Effector memory CD4-positive, alpha-beta T cell (primary cell): ENCODE results near the gene PI16.

Experiments used
- DNase-seq, 3 donors: peaks; one replicate each; pipeline ENCODE4 v3.0.0-alpha.2; 2020
- H3K27ac ChIP-seq: 2 replicates; pipeline ENCODE4 v1.7.0; 2013; ENCODE audit warnings: mild to moderate bottlenecking, low read length, moderate library complexity; ENCODE audit not compliant: insufficient read depth, poor library complexity, severe bottlenecking
- H3K27me3 ChIP-seq: replicated peaks from 2 replicates; pipeline ENCODE4 v1.7.0; 2013; ENCODE audit warnings: mild to moderate bottlenecking, low read length; ENCODE audit not compliant: insufficient read depth, control insufficient read depth, poor library complexity, severe bottlenecking
- H3K36me3 ChIP-seq: 2 replicates; pipeline ENCODE4 v1.7.0; 2013; ENCODE audit warnings: mild to moderate bottlenecking, low read length, moderate library complexity; ENCODE audit not compliant: control insufficient read depth, insufficient read depth
- H3K4me1 ChIP-seq: 2 replicates; pipeline ENCODE4 v1.7.0; 2013; ENCODE audit warnings: low read length, mild to moderate bottlenecking; ENCODE audit not compliant: control insufficient read depth, insufficient read depth, poor library complexity, severe bottlenecking
- H3K4me3 ChIP-seq: 2 replicates; pipeline ENCODE4 v1.7.0; 2013; ENCODE audit warnings: low read length, low read depth, mild to moderate bottlenecking; ENCODE audit not compliant: insufficient read depth, poor library complexity, severe bottlenecking
- H3K9me3 ChIP-seq: 2 replicates; pipeline ENCODE4 v1.7.0; 2013; ENCODE audit warnings: mild to moderate bottlenecking, low read length, moderate library complexity; ENCODE audit not compliant: control insufficient read depth

The PI16 gene

GRCh38 chr6:36970892-36971842 is 16.6 kb downstream of the PI16 start:
- H3K27ac ChIP-seq: no peak overlapping the region
- peaks cover 86% of the 10 kb centered on the region for H3K36me3 ChIP-seq
- H3K4me1 ChIP-seq: no peaks in the 10 kb centered on the region
- no peaks in the 10 kb centered on the region for H3K9me3 ChIP-seq
- no peak for DNase-seq
- no peaks in the 10 kb centered on the region for H3K27me3 ChIP-seq
- no peak overlapping the region for H3K4me3 ChIP-seq

- H3K27me3 ChIP-seq: no peaks in the 10 kb centered on the region
- peaks cover 95% of the 10 kb centered on the region for H3K36me3 ChIP-seq
- H3K4me1 ChIP-seq: no peaks in the 10 kb centered on the region
- no peak overlapping the region for H3K4me3 ChIP-seq
- DNase-seq: no peak
- H3K27ac ChIP-seq: no peak overlapping the region
- no peaks in the 10 kb centered on the region for H3K9me3 ChIP-seq
Measured at GRCh38 chr6:36971921-36972673, 17.6 kb downstream of the PI16 start.

GRCh38 chr6:36973190-36973589 is 18.7 kb downstream of the PI16 start:
- no peaks in the 10 kb centered on the region for H3K4me1 ChIP-seq
- peaks cover 100% of the 10 kb centered on the region for H3K36me3 ChIP-seq
- no peaks in the 10 kb centered on the region for H3K9me3 ChIP-seq
- no peak overlapping the region for H3K4me3 ChIP-seq
- no peak for DNase-seq
- H3K27ac ChIP-seq: no peak overlapping the region
- H3K27me3 ChIP-seq: no peaks in the 10 kb centered on the region

GRCh38 chr6:36973647-36974046 is 19.1 kb downstream of the PI16 start:
- Histone ChIP-seq H3K27ac (no peak overlapping the region), H3K36me3 (peaks cover 100% of the 10 kb centered on the region), H3K27me3 (no peaks in the 10 kb centered on the region), H3K4me3 (no peak overlapping the region), H3K4me1 (no peaks in the 10 kb centered on the region), H3K9me3 (no peaks in the 10 kb centered on the region)
- DNase-seq: no peak

- peaks cover 83% of the 10 kb centered on the region for H3K36me3 ChIP-seq
- H3K9me3 ChIP-seq: no peaks in the 10 kb centered on the region
- no peaks in the 10 kb centered on the region for H3K27me3 ChIP-seq
- H3K4me1 ChIP-seq: no peaks in the 10 kb centered on the region
- no peak for DNase-seq
- no peak overlapping the region for H3K27ac ChIP-seq
- no peak overlapping the region for H3K4me3 ChIP-seq
Measured at GRCh38 chr6:36975231-36976006, 20.9 kb downstream of the PI16 start.

- no peaks in the 10 kb centered on the region for H3K9me3 ChIP-seq
- H3K4me1 ChIP-seq: no peaks in the 10 kb centered on the region
- DNase-seq: no peak
- no peak overlapping the region for H3K4me3 ChIP-seq
- H3K27ac ChIP-seq: no peak overlapping the region
- H3K27me3 ChIP-seq: no peaks in the 10 kb centered on the region
- peaks cover 78% of the 10 kb centered on the region for H3K36me3 ChIP-seq
Measured at GRCh38 chr6:36976007-36976264, 21.4 kb downstream of the PI16 start.

GRCh38 chr6:36976509-36976908 is 22.0 kb downstream of the PI16 start:
- H3K4me1 ChIP-seq: no peaks in the 10 kb centered on the region
- H3K27me3 ChIP-seq: no peaks in the 10 kb centered on the region
- no peaks in the 10 kb centered on the region for H3K9me3 ChIP-seq
- H3K4me3 ChIP-seq: no peak overlapping the region
- no peak overlapping the region for H3K27ac ChIP-seq
- peaks cover 72% of the 10 kb centered on the region for H3K36me3 ChIP-seq
- DNase-seq: no peak

- DNase-seq: no peak
- no peaks in the 10 kb centered on the region for H3K9me3 ChIP-seq
- no peak overlapping the region for H3K27ac ChIP-seq
- H3K36me3 ChIP-seq: peaks cover 68% of the 10 kb centered on the region
- no peaks in the 10 kb centered on the region for H3K4me1 ChIP-seq
- H3K27me3 ChIP-seq: no peaks in the 10 kb centered on the region
- no peak overlapping the region for H3K4me3 ChIP-seq
Measured at GRCh38 chr6:36976931-36977330, 22.4 kb downstream of the PI16 start.

- Histone ChIP-seq H3K36me3 (peaks cover 63% of the 10 kb centered on the region), H3K27me3 (no peaks in the 10 kb centered on the region), H3K9me3 (no peaks in the 10 kb centered on the region), H3K4me1 (peaks cover under 1% of the 10 kb centered on the region), H3K27ac (no peak overlapping the region), H3K4me3 (no peak overlapping the region)
- DNase-seq: peak in 1 of 3 donors; percentile 11
Measured at GRCh38 chr6:36977470-36977941, 23.0 kb downstream of the PI16 start.
